Measurements from ENCODE around the gene RPA3.

GRCh38 chr7:7696458-7697119 is 21.8 kb downstream of the RPA3 start:
- TF ChIP-seq REST (IDR thresholded peaks at IDR 0.05; ENCODE audit: insufficient replicate concordance, low read depth) (no peak), POLR2AphosphoS5 (IDR thresholded peaks at IDR 0.05; ENCODE audit: low read depth) (no peak)
- TF ChIP-seq, protein P1, sequence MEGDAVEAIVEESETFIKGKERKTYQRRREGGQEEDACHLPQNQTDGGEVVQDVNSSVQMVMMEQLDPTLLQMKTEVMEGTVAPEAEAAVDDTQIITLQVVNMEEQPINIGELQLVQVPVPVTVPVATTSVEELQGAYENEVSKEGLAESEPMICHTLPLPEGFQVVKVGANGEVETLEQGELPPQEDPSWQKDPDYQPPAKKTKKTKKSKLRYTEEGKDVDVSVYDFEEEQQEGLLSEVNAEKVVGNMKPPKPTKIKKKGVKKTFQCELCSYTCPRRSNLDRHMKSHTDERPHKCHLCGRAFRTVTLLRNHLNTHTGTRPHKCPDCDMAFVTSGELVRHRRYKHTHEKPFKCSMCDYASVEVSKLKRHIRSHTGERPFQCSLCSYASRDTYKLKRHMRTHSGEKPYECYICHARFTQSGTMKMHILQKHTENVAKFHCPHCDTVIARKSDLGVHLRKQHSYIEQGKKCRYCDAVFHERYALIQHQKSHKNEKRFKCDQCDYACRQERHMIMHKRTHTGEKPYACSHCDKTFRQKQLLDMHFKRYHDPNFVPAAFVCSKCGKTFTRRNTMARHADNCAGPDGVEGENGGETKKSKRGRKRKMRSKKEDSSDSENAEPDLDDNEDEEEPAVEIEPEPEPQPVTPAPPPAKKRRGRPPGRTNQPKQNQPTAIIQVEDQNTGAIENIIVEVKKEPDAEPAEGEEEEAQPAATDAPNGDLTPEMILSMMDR (IDR thresholded peaks at IDR 0.05; ENCODE audit: insufficient read depth, low read length): no peak

Measured in HL-60 (cell line).